PC-3 (cell line): Measurements from ENCODE around the gene KIAA0930.

Experiments used
- CTCF ChIP-seq: fragments of 300-600 bp; sonication (generic); conservative IDR thresholded peaks from 2 replicates; pipeline ENCODE4 v1.5.1; 2017; ENCODE audit warnings: antibody characterized with exemption, low read depth, mild to moderate bottlenecking, low read length
- EZH2 ChIP-seq: fragments of 300-600 bp; sonication (generic); IDR thresholded peaks from one replicate; pipeline ENCODE4 v1.6.1; 2017; ENCODE audit warnings: antibody characterized with exemption, mild to moderate bottlenecking, low read length; ENCODE audit not compliant: unreplicated experiment
- EZH2phosphoT487 ChIP-seq: fragments of 300-600 bp; sonication (generic); IDR thresholded peaks from 2 replicates; pipeline ENCODE4 v1.6.1; 2018; ENCODE audit warnings: mild to moderate bottlenecking, antibody characterized with exemption, low read length, borderline replicate concordance

GRCh38 chr22:45237065-45237990, 3.4 kb downstream of the KIAA0930 start:
- TF ChIP-seq CTCF (no peak), EZH2phosphoT487 (no peak), EZH2 (no peak)
